ENCODE measurements around the gene CHRM1.
A peak's percentile ranks its signal among the peaks of the same experiment; 100 is the strongest.

Gene CHRM1

DNA sequence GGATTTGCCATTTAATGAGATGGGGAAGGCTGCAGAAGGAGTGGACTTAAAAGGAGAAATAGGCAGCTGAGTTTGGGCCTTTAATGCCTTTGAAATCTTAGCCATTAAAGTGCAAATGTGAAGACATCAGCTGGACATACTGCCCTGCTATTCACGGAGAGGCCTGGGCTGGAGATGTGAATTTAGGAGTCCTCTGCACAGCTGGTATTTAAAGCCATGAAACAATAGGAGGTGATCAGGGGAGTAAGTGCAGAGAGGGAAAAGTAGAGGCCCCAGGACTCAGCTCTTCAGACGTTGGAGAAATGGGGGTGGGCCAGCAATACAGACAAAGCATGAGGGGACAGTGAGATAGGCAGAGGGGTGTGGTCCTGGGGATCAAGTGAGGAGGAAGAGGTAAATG, 23.9 kb downstream of the CHRM1 start:
- DNase-seq, result no peak

DNA sequence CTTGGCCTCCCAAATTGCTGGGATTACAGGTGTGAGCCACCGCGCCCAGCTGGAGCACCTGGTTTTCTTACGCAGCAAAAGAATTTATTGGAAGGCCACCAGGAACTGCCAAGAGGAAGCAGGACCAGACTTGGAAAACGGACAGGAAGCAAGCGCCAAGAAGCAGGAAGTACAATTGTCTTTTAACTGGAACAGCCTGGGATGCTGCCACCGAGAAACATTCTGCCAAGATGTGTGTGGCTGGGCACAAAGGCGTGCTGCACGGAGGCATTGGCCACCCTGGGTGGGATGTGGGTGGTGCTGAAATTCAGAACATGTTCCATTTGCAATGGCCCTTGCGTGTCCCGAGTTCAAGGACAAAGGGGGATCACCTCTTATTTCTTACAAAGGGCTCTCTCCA, 25.1 kb downstream of the CHRM1 start:
- no peak for DNase-seq

GRCh38 chr11:62895501-62895900, 25.7 kb downstream of the CHRM1 start:
- DNase-seq, result no peak

GRCh38 chr11:62892077-62892922, 28.9 kb downstream of the CHRM1 start:
- no peak for DNase-seq

DNA sequence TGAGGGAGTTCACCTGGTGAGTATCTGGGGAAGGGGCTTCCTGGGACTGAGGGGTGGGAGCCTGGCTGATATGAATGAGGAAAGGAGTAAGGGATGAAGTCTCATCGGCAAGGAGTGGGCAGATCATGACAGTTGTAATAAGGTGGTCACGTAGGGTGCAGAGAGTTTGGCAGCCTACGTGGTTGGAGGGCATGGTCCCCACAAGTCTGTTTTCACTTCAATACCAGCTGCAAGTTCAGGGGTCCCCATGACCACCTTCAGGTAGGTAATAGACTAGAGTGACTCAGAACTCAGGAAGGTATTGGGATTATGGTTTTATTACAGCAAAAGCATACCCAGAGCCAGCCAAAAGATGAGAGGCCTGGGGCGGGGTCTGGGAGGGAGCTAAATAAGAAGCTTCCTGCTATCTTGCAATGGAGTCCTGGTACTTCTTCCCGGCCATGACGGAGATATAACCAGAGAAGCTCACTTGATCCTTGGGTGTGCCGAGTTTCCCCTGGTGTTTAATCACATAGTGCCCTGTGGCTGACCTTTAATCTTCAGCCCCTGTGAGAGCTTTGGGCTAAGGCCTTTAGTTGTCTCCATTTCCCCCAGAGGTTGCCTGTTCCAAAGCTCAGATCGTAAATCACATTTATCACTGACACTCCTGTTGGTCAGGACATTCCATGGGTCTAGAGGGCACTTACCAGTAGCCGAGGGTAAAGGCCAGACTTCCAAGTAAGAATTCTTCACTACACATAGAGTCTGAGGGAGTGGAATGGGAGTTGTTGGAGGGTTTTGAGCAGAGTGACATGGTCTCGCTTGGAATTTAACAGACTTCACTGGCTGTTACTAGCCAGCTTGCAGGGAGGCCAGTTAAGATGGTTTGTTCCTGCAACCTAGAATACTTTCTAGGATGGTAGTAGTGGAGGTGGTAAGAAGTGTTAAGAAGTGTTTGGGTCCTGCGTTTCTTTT, 31.4 kb downstream of the CHRM1 start:
- DNase-seq, result no peak

- DNase-seq, result no peak
Measured at GRCh38 chr11:62889126-62889483, 32.1 kb downstream of the CHRM1 start.

- DNase-seq, result no peak
Measured at GRCh38 chr11:62888406-62888805, 32.8 kb downstream of the CHRM1 start.

- DNase-seq, result no peak
Measured at GRCh38 chr11:62885137-62885750, 35.9 kb downstream of the CHRM1 start.

GRCh38 chr11:62883673-62884072, 37.5 kb downstream of the CHRM1 start:
- DNase-seq, result no peak

DNA sequence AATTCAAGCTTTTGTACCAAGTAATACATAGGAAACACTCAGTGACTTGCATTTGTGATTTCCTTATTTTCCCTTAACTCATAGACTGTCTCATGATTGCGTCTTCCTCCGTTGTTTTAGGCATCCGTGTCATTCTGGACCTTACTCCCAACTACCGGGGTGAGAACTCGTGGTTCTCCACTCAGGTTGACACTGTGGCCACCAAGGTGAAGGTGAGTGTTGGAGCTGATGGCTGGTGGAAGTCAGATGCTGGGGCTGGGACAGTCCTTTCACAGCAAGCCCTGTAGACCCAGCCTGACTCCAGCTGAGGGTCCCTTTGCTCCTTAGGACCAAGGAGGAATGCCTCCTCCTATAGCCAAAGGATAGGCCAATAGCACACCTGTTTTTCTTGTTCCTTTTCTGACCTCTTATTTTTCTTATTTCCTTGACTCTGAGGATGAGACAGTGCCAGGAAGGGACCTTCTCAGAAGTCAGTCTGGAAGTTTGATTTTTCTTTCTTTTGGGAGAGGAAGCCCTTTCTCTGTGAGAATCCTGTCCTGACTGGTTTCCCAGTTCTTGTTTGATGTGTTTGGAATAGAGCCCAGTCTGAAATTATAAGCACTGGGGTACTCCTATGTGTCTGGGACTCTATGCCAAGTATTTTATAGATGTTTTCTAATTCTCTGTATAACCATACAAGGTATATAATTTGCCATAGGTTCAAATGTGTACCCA, 38.2 kb downstream of the CHRM1 start:
- DNase-seq, result no peak

DNA sequence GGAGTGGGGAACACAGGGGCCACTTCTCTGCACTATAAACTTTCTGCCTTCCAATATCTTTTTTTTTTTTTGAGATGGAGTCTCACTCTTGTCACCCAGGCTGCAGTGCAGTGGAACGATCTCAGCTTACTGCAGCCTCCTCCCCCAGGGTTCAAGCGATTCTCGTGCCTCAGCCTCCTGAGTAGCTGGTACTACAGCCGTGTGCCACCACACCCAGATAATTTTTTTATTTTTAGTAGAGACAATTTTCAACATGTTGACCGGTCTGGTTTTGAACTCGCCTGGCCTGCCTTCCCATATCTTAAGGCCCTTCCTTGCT, 38.8 kb downstream of the CHRM1 start:
- no peak for DNase-seq

DNA sequence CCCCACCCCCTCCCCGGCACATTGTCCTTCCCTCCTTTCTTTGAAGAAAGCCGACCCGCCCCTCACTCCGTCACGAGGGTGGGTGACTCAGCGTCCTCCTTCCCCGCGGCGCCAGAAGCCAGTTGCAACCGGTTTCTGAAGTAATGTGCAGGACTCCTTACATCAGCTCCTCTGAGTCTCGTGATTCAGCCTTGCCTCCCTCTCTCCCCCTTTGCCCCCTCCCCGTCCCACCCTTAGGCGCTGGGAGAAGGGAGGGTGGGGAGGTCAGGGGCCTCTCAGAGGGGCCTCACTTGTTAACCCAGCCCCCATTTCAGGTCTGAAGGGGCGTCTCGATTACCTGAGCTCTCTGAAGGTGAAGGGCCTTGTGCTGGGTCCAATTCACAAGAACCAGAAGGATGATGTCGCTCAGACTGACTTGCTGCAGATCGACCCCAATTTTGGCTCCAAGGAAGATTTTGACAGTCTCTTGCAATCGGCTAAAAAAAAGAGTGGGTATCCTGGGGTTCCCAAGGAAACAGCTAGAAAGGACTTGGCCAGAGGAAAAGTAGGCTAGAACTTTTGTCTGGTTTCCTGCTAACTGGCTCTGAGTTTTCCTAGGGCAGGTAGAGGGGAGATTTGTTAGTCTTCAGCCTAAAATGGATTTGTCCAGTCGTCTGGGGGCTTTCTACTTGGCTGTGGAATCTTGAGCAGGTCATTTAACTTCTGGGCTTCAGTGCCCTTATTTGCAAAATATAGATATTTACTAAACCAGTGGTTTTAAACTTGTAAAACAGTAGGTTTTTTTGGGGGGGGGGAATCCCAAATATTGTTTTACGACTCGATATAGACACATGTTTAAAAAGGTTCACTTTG, 39.4 kb downstream of the CHRM1 start:
- DNase-seq, result peak; percentile 94

DNA sequence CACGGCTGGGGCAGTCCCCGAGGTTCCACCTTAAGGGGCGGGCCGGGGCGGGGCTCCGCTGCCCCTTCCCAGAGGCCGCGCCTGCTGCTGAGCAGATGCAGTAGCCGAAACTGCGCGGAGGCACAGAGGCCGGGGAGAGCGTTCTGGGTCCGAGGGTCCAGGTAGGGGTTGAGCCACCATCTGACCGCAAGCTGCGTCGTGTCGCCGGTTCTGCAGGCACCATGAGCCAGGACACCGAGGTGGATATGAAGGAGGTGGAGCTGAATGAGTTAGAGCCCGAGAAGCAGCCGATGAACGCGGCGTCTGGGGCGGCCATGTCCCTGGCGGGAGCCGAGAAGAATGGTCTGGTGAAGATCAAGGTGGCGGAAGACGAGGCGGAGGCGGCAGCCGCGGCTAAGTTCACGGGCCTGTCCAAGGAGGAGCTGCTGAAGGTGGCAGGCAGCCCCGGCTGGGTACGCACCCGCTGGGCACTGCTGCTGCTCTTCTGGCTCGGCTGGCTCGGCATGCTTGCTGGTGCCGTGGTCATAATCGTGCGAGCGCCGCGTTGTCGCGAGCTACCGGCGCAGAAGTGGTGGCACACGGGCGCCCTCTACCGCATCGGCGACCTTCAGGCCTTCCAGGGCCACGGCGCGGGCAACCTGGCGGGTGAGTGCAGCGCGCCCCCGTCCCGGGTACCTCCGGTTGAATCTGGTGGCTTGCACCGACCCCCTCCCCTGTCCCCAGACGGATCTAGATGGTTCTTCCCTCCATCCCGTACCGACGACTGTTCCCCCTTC, 40.2 kb downstream of the CHRM1 start, which contains the start of gene SLC3A2:
SLC3A2 (plus strand) TSS at position 94 of the 776 bp plus-strand sequence; CDS start at position 222, 128 bp downstream.
- peak; percentile 93 for DNase-seq

DNA sequence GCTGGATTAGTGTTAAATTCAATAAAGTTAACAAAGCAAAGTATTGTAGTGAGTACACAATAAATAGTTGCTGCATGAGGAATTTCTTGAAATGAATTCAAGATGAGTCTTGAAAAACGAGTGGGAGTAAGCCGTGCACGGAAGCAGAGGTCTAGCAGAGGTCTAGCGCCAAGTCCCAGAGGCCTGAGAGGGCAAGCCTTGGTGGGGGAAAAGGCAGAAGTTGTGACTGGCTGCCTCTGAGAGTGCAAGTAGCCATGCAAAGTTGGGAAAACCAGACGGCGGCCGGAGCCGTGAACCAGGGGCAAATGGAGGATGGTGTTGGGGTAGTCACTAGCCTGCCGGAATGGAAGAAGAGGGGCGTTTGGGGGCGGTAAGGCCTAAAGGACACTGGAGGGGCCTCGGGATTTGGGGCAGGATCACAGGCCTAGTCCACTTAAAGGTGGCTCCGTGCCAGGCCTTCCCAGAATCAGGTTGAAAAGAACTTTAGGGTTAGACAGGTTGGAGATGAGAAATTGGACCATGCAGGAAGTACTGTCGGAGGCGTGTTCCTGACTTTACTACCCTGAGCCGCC, 40.8 kb downstream of the CHRM1 start:
- peak; percentile 84 for DNase-seq

GRCh38 chr11:62879235-62879978, 41.8 kb downstream of the CHRM1 start:
- no peak for DNase-seq

DNA sequence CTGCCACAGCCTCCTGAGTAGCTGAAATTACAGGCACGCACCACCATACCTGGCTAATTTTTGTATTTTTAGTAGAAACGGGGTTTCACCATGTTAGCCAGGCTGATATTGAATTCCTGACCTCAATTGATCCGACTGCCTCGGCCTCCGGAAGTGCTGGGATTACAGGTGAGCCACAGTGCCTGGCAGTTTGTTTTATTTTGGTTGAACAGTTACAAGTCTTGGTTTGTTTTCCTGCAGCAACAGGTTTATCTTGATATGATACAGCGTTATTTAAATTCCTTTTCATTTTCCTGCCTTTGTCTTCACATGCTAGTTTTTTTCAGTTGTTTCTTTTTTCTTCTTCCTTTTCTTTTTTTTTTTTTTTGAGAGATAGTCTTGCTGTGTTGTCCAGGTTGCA, 44.5 kb downstream of the CHRM1 start:
- no peak for DNase-seq

DNA sequence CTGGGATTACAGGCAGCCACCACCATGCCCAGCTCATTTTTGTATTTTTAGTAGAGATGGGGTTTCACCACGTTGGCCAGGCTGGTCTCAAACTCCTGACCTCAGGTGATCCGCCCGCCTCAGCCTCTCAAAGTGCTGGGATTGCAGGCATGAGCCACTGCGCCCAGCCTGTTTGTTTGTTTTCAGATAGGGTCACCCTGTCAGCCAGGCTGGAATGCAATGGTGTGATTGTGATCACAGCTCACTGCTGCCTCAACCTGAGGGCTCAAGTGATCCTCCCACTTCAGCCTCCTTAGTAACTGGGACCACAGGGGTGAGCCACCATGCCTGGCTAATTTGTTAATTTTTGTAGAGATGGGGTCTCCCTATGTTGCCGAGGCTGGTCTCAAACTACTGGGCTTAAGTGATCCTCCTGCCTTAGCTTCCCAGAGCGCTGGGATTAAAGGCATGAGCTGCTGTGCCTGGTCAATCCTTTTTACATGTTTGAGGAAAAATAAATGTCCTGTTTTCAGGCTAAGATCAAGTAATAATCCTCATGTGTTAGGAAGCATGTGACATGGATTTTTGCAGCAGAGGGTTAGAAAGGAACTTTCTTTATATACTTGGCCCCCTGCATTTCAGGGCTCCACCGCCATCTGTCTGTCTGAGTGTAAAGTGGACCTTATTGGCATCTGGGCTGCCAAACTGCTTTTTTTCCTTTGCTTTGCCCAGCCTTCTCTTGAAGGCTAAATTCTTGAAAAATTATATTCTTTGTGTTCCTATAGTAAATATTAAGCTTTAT, 45.3 kb downstream of the CHRM1 start:
- DNase-seq, result no peak

GRCh38 chr11:62874851-62875250, 46.3 kb downstream of the CHRM1 start:
- no peak for DNase-seq

GRCh38 chr11:62865635-62866034, 55.5 kb downstream of the CHRM1 start:
- no peak for DNase-seq

All from KG1 (cell line).